ENCODE data around the gene TBC1D5.

DNA sequence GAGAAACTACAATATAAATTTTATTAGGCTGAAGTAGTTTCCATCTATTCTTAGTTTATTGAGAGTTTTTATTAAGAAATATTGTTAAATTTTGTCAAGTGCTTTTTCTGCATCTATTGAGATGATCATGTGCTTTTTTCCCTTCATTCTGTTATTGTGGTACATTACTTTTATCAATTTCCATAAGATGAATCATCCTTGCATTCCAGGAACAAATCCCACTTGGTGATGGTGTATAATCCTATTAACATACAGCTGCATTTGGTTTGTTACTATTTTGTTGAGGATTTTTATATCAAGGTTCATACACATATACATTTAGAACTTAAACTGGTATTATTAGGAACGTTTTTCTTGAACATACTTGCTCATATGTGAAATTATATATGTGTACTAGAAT lies 199.8 kb downstream of the TBC1D5 start:
- TF ChIP-seq, protein P1, sequence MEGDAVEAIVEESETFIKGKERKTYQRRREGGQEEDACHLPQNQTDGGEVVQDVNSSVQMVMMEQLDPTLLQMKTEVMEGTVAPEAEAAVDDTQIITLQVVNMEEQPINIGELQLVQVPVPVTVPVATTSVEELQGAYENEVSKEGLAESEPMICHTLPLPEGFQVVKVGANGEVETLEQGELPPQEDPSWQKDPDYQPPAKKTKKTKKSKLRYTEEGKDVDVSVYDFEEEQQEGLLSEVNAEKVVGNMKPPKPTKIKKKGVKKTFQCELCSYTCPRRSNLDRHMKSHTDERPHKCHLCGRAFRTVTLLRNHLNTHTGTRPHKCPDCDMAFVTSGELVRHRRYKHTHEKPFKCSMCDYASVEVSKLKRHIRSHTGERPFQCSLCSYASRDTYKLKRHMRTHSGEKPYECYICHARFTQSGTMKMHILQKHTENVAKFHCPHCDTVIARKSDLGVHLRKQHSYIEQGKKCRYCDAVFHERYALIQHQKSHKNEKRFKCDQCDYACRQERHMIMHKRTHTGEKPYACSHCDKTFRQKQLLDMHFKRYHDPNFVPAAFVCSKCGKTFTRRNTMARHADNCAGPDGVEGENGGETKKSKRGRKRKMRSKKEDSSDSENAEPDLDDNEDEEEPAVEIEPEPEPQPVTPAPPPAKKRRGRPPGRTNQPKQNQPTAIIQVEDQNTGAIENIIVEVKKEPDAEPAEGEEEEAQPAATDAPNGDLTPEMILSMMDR (IDR thresholded peaks at IDR 0.05; ENCODE audit: control extremely low read depth in 1 of 3, insufficient read depth in 1 of 3, low read depth in 1 of 3, low read length in 3 of 3): no peak
- TF ChIP-seq, protein P2, sequence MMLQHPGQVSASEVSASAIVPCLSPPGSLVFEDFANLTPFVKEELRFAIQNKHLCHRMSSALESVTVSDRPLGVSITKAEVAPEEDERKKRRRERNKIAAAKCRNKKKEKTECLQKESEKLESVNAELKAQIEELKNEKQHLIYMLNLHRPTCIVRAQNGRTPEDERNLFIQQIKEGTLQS (IDR thresholded peaks at IDR 0.05; ENCODE audit: insufficient read depth, low read depth, low read length): no peak
- TF ChIP-seq TEAD4 (IDR thresholded peaks at IDR 0.05; ENCODE audit: low read depth, low read length): no peak
- no peak for TF ChIP-seq HDAC6 (IDR thresholded peaks at IDR 0.05; ENCODE audit: low read depth, low read length)
- TF ChIP-seq CREB1 (IDR thresholded peaks at IDR 0.05): no peak
